GM19238 (cell line): ENCODE results near the gene FAM118B.
"Not testable (repeated sequence)": the region's sequence is repeated elsewhere in the genome, so short reads cannot be mapped to it uniquely, and the experiment has no call there.

Experiments used
- DNase-seq: peaks from one replicate; pipeline ENCODE4 v3.0.0; 2011; ENCODE audit warnings: low spot score; ENCODE audit not compliant: insufficient read length

The FAM118B gene

GRCh38 chr11:126217491-126217890 is 5.9 kb downstream of the FAM118B start:
- no peak for DNase-seq

- no peak for DNase-seq
These were observed 8.0 kb downstream of the FAM118B start for GRCh38 chr11:126219547-126219946.

- no peak for DNase-seq
These were observed 13.2 kb downstream of the FAM118B start for GRCh38 chr11:126224647-126225294.

- no peak for DNase-seq
These were observed 13.7 kb downstream of the FAM118B start for GRCh38 chr11:126225295-126225665.

GRCh38 chr11:126226334-126227084 is 14.9 kb downstream of the FAM118B start:
- DNase-seq = no peak

- no peak for DNase-seq
These were observed 18.4 kb downstream of the FAM118B start for GRCh38 chr11:126229858-126230540.

GRCh38 chr11:126231725-126232459 is 20.3 kb downstream of the FAM118B start:
- DNase-seq = no peak

GRCh38 chr11:126232683-126233082 is 21.1 kb downstream of the FAM118B start:
- no peak for DNase-seq

GRCh38 chr11:126233391-126233790 is 21.8 kb downstream of the FAM118B start:
- no peak for DNase-seq

- no peak for DNase-seq
These were observed 35.1 kb downstream of the FAM118B start for GRCh38 chr11:126246636-126247035.

GRCh38 chr11:126253265-126253664 is 41.7 kb downstream of the FAM118B start:
- no peak for DNase-seq

GRCh38 chr11:126254819-126255218 is 43.2 kb downstream of the FAM118B start:
- no peak for DNase-seq

GRCh38 chr11:126255507-126255906 is 43.9 kb downstream of the FAM118B start:
- DNase-seq = not testable (repeated sequence)

- no peak for DNase-seq
These were observed 44.6 kb downstream of the FAM118B start for GRCh38 chr11:126256216-126256615.

GRCh38 chr11:126257144-126257543 is 45.6 kb downstream of the FAM118B start:
- DNase-seq = no peak

GRCh38 chr11:126257764-126258163 is 46.2 kb downstream of the FAM118B start:
- DNase-seq = no peak

- DNase-seq = no peak
These were observed 50.6 kb downstream of the FAM118B start for GRCh38 chr11:126262216-126262615.

GRCh38 chr11:126263489-126263888 is 51.9 kb downstream of the FAM118B start:
- DNase-seq = no peak

GRCh38 chr11:126265811-126266210 is 54.2 kb downstream of the FAM118B start:
- no peak for DNase-seq

GRCh38 chr11:126267650-126268049 is 56.1 kb downstream of the FAM118B start:
- DNase-seq = no peak

- no peak for DNase-seq
These were observed 56.8 kb downstream of the FAM118B start for GRCh38 chr11:126268361-126268707.
